Measurements from ENCODE around the gene CRADD. TPM values are rescaled to one million over a fixed set of nuclear protein-coding genes. Genes with fewer than 3 reads are reported as not detected.

The CRADD gene
- polyA plus RNA-seq, 1 of the 3 experiments (the other 2 are of a cell fraction), result 13.6 TPM

- TF ChIP-seq, protein P1, sequence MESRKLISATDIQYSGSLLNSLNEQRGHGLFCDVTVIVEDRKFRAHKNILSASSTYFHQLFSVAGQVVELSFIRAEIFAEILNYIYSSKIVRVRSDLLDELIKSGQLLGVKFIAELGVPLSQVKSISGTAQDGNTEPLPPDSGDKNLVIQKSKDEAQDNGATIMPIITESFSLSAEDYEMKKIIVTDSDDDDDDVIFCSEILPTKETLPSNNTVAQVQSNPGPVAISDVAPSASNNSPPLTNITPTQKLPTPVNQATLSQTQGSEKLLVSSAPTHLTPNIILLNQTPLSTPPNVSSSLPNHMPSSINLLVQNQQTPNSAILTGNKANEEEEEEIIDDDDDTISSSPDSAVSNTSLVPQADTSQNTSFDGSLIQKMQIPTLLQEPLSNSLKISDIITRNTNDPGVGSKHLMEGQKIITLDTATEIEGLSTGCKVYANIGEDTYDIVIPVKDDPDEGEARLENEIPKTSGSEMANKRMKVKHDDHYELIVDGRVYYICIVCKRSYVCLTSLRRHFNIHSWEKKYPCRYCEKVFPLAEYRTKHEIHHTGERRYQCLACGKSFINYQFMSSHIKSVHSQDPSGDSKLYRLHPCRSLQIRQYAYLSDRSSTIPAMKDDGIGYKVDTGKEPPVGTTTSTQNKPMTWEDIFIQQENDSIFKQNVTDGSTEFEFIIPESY (IDR thresholded peaks at IDR 0.05; ENCODE audit: borderline replicate concordance, low read depth), result no peak
- TF ChIP-seq PBX3 (IDR thresholded peaks at IDR 0.05) (no peak), CHD2 (IDR thresholded peaks at IDR 0.05; ENCODE audit: low read length, partially characterized antibody) (no peak), EP300 (IDR thresholded peaks at IDR 0.05; ENCODE audit: borderline replicate concordance in 1 of 2, low read depth in 1 of 2, low read length in 1 of 2) (no peak)
These were observed 135.5 kb downstream of the CRADD start (continued) for GRCh38 chr12:93812626-93813025.

- Histone ChIP-seq H3K9me3 (no peaks in the 10 kb centered on the region), H3K4me3 (ENCODE audit: low read depth in 2 of 2, low read length in 1 of 2) (no peak overlapping the region), H2AFZ (ENCODE audit: low read depth) (no peak overlapping the region), H3F3A (replicated peaks; ENCODE audit: insufficient read depth) (no peaks in the 10 kb centered on the region), H3K9me2 (no peaks in the 10 kb centered on the region), H3K27me3 (ENCODE audit: insufficient read depth) (no peaks in the 10 kb centered on the region), H3K4me2 (no peak overlapping the region), H3K36me3 (replicated peaks in 1 of 2; ENCODE audit: control insufficient read depth in 1 of 2, insufficient read depth in 2 of 2, low read length in 1 of 2) (no peaks in the 10 kb centered on the region), H3K27ac (ENCODE audit: low read depth in 2 of 2, low read length in 1 of 2) (0 out of 4 replicates have a peak overlapping the region, but pooled peaks of 1 of the 2 experiments have one; percentile 22), H3K79me2 (ENCODE audit: insufficient read depth) (no peaks in the 10 kb centered on the region), H3K9ac (no peak overlapping the region), H3K4me1 (ENCODE audit: control insufficient read depth in 1 of 2, insufficient read depth in 2 of 2, low read depth in 1 of 2, low read length in 1 of 2) (peaks cover 0 to 9% of the 10 kb centered on the region in 2 experiments; a peak in 2 of 4 replicates), H4K20me1 (ENCODE audit: insufficient read depth) (no peaks in the 10 kb centered on the region)
- DNase-seq, result no peak
- POLR2A ChIA-PET, result no interaction called here
- 90% methylated on average over 3 of the region's 3 CpGs for WGBS (ENCODE audit: low lambda C conversion rate)
- TF ChIP-seq FOSL2 (IDR thresholded peaks at IDR 0.05; ENCODE audit: borderline replicate concordance, low read depth), result no peak
- no peak for TF ChIP-seq MAX (IDR thresholded peaks at IDR 0.05; ENCODE audit: low read depth)
- TF ChIP-seq JUND (IDR thresholded peaks at IDR 0.05), result no peak
- TF ChIP-seq ELF1 (IDR thresholded peaks at IDR 0.05), result no peak
- no peak for TF ChIP-seq GABPA (IDR thresholded peaks at IDR 0.05; ENCODE audit: low read depth)
- TF ChIP-seq NFIC (IDR thresholded peaks at IDR 0.05; ENCODE audit: borderline replicate concordance), result no peak
- no peak for TF ChIP-seq FOXJ3 (CRISPR knock-in tag; IDR thresholded peaks at IDR 0.05)
- TF ChIP-seq, protein P2, sequence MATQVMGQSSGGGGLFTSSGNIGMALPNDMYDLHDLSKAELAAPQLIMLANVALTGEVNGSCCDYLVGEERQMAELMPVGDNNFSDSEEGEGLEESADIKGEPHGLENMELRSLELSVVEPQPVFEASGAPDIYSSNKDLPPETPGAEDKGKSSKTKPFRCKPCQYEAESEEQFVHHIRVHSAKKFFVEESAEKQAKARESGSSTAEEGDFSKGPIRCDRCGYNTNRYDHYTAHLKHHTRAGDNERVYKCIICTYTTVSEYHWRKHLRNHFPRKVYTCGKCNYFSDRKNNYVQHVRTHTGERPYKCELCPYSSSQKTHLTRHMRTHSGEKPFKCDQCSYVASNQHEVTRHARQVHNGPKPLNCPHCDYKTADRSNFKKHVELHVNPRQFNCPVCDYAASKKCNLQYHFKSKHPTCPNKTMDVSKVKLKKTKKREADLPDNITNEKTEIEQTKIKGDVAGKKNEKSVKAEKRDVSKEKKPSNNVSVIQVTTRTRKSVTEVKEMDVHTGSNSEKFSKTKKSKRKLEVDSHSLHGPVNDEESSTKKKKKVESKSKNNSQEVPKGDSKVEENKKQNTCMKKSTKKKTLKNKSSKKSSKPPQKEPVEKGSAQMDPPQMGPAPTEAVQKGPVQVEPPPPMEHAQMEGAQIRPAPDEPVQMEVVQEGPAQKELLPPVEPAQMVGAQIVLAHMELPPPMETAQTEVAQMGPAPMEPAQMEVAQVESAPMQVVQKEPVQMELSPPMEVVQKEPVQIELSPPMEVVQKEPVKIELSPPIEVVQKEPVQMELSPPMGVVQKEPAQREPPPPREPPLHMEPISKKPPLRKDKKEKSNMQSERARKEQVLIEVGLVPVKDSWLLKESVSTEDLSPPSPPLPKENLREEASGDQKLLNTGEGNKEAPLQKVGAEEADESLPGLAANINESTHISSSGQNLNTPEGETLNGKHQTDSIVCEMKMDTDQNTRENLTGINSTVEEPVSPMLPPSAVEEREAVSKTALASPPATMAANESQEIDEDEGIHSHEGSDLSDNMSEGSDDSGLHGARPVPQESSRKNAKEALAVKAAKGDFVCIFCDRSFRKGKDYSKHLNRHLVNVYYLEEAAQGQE (IDR thresholded peaks at IDR 0.05; ENCODE audit: low read depth, low read length), result no peak
- no peak for TF ChIP-seq FOXM1 (IDR thresholded peaks at IDR 0.05; ENCODE audit: low read depth)
- TF ChIP-seq RCOR1 (IDR thresholded peaks at IDR 0.05; ENCODE audit: low read length), result no peak
- TF ChIP-seq TAF1 (IDR thresholded peaks at IDR 0.05; ENCODE audit: borderline replicate concordance, low read depth, low read length), result no peak
- TF ChIP-seq, protein P3, sequence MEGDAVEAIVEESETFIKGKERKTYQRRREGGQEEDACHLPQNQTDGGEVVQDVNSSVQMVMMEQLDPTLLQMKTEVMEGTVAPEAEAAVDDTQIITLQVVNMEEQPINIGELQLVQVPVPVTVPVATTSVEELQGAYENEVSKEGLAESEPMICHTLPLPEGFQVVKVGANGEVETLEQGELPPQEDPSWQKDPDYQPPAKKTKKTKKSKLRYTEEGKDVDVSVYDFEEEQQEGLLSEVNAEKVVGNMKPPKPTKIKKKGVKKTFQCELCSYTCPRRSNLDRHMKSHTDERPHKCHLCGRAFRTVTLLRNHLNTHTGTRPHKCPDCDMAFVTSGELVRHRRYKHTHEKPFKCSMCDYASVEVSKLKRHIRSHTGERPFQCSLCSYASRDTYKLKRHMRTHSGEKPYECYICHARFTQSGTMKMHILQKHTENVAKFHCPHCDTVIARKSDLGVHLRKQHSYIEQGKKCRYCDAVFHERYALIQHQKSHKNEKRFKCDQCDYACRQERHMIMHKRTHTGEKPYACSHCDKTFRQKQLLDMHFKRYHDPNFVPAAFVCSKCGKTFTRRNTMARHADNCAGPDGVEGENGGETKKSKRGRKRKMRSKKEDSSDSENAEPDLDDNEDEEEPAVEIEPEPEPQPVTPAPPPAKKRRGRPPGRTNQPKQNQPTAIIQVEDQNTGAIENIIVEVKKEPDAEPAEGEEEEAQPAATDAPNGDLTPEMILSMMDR (IDR thresholded peaks at IDR 0.05), result no peak
- no peak for TF ChIP-seq MXI1 (IDR thresholded peaks at IDR 0.05; ENCODE audit: low read depth, low read length)
- TF ChIP-seq MEF2A (IDR thresholded peaks at IDR 0.05; ENCODE audit: borderline replicate concordance, low read depth), result no peak
- no peak for TF ChIP-seq TCF12 (IDR thresholded peaks at IDR 0.05)
- TF ChIP-seq PBX3 (IDR thresholded peaks at IDR 0.05), result no peak
- CTCF ChIA-PET, result no interaction called here
These were observed 136.0 kb downstream of the CRADD start for GRCh38 chr12:93813186-93813585.
